Fibroblast of peridontal ligament (primary cell): ENCODE data around the gene ZFP28.

Experiments used
- DNase-seq: peaks from one replicate; pipeline ENCODE4 v3.0.0-alpha.2; 2010; ENCODE audit errors: extremely low read depth

Gene ZFP28

DNA sequence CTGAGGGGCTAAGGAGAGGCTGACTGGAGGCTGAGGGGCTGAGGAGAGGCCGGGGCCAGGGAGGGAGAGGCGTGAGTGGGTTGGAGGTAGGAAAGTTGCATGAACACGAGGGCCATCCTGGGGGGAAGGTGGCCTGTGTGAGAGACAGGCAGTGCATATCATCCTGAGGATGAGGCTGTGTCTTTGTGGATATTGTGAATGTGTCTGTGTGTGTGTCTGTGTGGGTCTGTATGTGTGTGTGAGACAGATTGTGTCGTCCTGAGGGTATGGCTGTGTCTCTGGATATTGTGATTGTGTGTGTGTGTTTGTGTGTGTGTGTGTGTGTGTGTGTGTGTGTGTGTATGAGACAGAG is 56.8 kb downstream of the ZFP28 start:
- peak; percentile 25 for DNase-seq

DNA sequence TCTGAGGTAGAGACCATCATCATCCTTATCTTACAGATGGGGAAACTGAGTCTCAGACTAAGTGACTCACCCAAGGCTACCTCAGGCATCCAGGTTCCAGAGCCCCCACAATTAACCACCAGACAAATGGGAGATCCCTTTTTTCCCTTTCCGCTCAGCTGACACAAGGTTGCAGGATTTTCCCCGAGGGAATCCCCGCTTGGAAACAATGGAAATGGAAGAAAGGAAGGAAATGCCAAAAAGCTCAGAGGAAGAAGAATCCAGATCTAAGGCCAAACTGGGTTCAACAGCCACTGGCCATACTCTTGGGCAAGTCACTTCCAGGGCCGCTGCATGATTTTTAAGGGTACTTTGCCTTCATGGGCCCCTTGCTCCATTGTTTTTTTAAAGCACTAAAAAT is 57.9 kb downstream of the ZFP28 start:
- no peak for DNase-seq

- DNase-seq, result peak; percentile 2
Measured at GRCh38 chr19:56597696-56598095, 58.9 kb downstream of the ZFP28 start.

- DNase-seq, result no peak
Measured at GRCh38 chr19:56601375-56601774, 62.6 kb downstream of the ZFP28 start.

GRCh38 chr19:56603829-56604228 is 65.1 kb downstream of the ZFP28 start:
- no peak for DNase-seq
